GM23338 (cell line): ENCODE measurements around the gene SMARCC2. TPM values are rescaled to one million over a fixed set of nuclear protein-coding genes. Genes with fewer than 3 reads are reported as not detected.

Source experiments
- ATAC-seq: fragments of 200-7000 bp; cut with Tn5 transposase; 3 replicates; pipeline ENCODE4 v1.9.1; 2020
- DNase-seq: peaks from one replicate; pipeline ENCODE4 v3.0.0-alpha.2; 2015; ENCODE audit warnings: low spot score
- H2AFZ ChIP-seq: fragments of 200-600 bp; sonication (generic); 2 replicates; pipeline ENCODE4 v1.8.0; 2016; ENCODE audit warnings: antibody characterized with exemption, mild to moderate bottlenecking, moderate library complexity
- H3F3A ChIP-seq: fragments of 200-600 bp; sonication (generic); replicated peaks from 2 replicates; pipeline ENCODE4 v1.8.0; 2017; ENCODE audit warnings: antibody characterized with exemption, mixed run types, low read depth
- H3K27ac ChIP-seq: fragments of 200-600 bp; sonication (generic); 2 replicates; pipeline ENCODE4 v1.6.1; 2016; ENCODE audit warnings: low read depth
- H3K27me3 ChIP-seq: fragments of 200-600 bp; sonication (generic); 2 replicates; pipeline ENCODE4 v1.8.0; 2016; ENCODE audit warnings: mild to moderate bottlenecking, mixed run types, moderate library complexity; ENCODE audit not compliant: insufficient read depth
- H3K36me3 ChIP-seq: fragments of 200-600 bp; sonication (generic); 2 replicates; pipeline ENCODE4 v1.8.0; 2016; ENCODE audit warnings: mild to moderate bottlenecking; ENCODE audit not compliant: insufficient read depth
- H3K4me1 ChIP-seq: fragments of 200-600 bp; sonication (generic); 2 replicates; pipeline ENCODE4 v1.8.0; 2016; ENCODE audit warnings: mild to moderate bottlenecking, moderate library complexity; ENCODE audit not compliant: insufficient read depth
- H3K4me2 ChIP-seq: fragments of 200-600 bp; sonication (generic); 2 replicates; pipeline ENCODE4 v1.7.1; 2017; ENCODE audit warnings: mixed run types
- H3K4me3 ChIP-seq: fragments of 200-600 bp; sonication (generic); 2 replicates; pipeline ENCODE4 v1.6.1; 2016; ENCODE audit warnings: mixed run types
- H3K79me2 ChIP-seq: fragments of 200-600 bp; sonication (generic); replicated peaks from 2 replicates; pipeline ENCODE4 v1.8.0; 2017; ENCODE audit warnings: mild to moderate bottlenecking; ENCODE audit not compliant: insufficient read depth
- H3K9me2 ChIP-seq: fragments of 200-600 bp; sonication (generic); 2 replicates; pipeline ENCODE4 v1.8.0; 2017; ENCODE audit not compliant: insufficient read depth
- H4K20me1 ChIP-seq: fragments of 200-600 bp; sonication (generic); replicated peaks from 2 replicates; pipeline ENCODE4 v1.8.0; 2017; ENCODE audit warnings: mild to moderate bottlenecking; ENCODE audit not compliant: insufficient read depth
- H3K27ac Mint-ChIP-seq: 2 replicates; pipeline ENCODE4 v1.8.0; 2020; ENCODE audit warnings: inconsistent platforms, mild to moderate bottlenecking, moderate library complexity, mixed read lengths
- H3K27me3 Mint-ChIP-seq: 3 replicates; pipeline ENCODE4 v1.8.0; 2022; ENCODE audit warnings: low read depth, mild to moderate bottlenecking, moderate library complexity, mixed read lengths, inconsistent platforms; ENCODE audit not compliant: insufficient read depth, poor library complexity
- H3K36me3 Mint-ChIP-seq: 3 replicates; pipeline ENCODE4 v1.8.0; 2021; ENCODE audit warnings: low read depth, mild to moderate bottlenecking, inconsistent platforms, moderate library complexity, mixed read lengths
- H3K4me1 Mint-ChIP-seq: 3 replicates; pipeline ENCODE4 v1.8.0; 2020; ENCODE audit warnings: mild to moderate bottlenecking, inconsistent platforms, mixed read lengths
- H3K4me3 Mint-ChIP-seq: 3 replicates; pipeline ENCODE4 v1.8.0; 2021; ENCODE audit warnings: moderate library complexity, mild to moderate bottlenecking, inconsistent platforms, mixed read lengths
- H3K9me3 Mint-ChIP-seq: 3 replicates; pipeline ENCODE4 v1.8.0; 2020; ENCODE audit warnings: moderate library complexity, mild to moderate bottlenecking, inconsistent platforms, mixed read lengths
- ZNF462 ChIP-seq: fragments of 250-450 bp; sonication (Bioruptor Pico); IDR thresholded peaks from 2 replicates; pipeline ENCODE4 v1.5.0; 2020; ENCODE audit warnings: mild to moderate bottlenecking, moderate library complexity
- polyA plus RNA-seq: library from polyadenylated mRNA; unstranded; fragments of >200 nt; fragmentation: Nextera tagmentation; extraction: Ambion mirVana; gene quantifications from 2 replicates; pipeline ENCODE4 v1.2.1, GENCODE V29; 2016
- total RNA-seq: library from RNA; depleted of rRNA; stranded (reverse); fragments of >200 nt; shearing (Covaris generic); gene quantifications from 2 replicates; pipeline ENCODE4 v1.2.3, GENCODE V29; 2014; rRNA removed

Gene SMARCC2
- total and polyA plus RNA-seq, 2 experiments from 2014 or later = 40.4 to 68.3 TPM

DNA sequence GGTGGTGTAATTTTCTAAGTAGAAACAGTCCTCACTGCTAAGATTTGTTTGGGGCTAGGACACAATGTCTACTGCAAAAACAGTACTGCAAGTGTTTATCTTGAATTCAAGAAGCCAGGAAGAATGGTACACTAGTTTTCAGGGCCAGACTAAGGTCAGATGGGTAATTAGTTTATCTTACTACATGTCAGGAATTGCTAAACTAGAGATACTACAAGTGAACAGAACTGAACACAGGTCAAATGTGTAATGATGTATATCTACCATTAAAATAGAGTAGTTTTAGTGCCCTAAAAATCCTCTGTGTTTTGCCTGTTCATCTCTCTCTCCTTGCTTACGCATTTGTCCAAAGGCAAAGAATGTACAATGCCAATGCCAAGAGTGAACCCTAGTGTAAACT lies 75.2 kb downstream of the SMARCC2 start:
- peaks cover 33% of the 10 kb centered on the region for H3K36me3 ChIP-seq
- Mint-ChIP-seq H3K4me3 (no peak overlapping the region), H3K9me3 (peaks cover 6% of the 10 kb centered on the region; the same call in 2 of the 3 replicates), H3K27me3 (peaks cover 20% of the 10 kb centered on the region), H3K27ac (no peak overlapping the region), H3K36me3 (peaks cover 69% of the 10 kb centered on the region), H3K4me1 (peaks cover 10% of the 10 kb centered on the region; the same call in 2 of the 3 replicates)
- no peak overlapping the region for H3K4me2 ChIP-seq
- no peak overlapping the region for H2AFZ ChIP-seq
- H3K4me1 ChIP-seq = peaks cover 4% of the 10 kb centered on the region
- peaks cover 46% of the 10 kb centered on the region for H3F3A ChIP-seq
- no peak overlapping the region for H3K27ac ChIP-seq
- DNase-seq (no peak), ATAC-seq (no peak)
- H3K79me2 ChIP-seq = peaks cover 12% of the 10 kb centered on the region
- no peaks in the 10 kb centered on the region for H3K27me3 ChIP-seq
- H3K9me2 ChIP-seq = no peaks in the 10 kb centered on the region
- TF ChIP-seq ZNF462 (CRISPR knock-in tag) = no peak
- peaks cover 6% of the 10 kb centered on the region; the same call in 1 of the 2 replicates for H4K20me1 ChIP-seq
- H3K4me3 ChIP-seq = no peak overlapping the region

Other genes with a start within 250 kb of the SMARCC2 start
- gene PMEL, start 223.4 kb downstream of the SMARCC2 start, total RNA-seq = 81.6 and 108 TPM in 2 replicates
- gene PMEL, start 223.4 kb downstream of the SMARCC2 start, polyA plus RNA-seq = 64.5 and 68.1 TPM in 2 replicates
- gene CDK2, start 222.7 kb downstream of the SMARCC2 start, total RNA-seq = 27.7 and 31.0 TPM in 2 replicates
- 14.1 and 15.2 TPM in 2 replicates for gene CDK2, start 222.7 kb downstream of the SMARCC2 start, polyA plus RNA-seq
- gene RAB5B, start 215.4 kb downstream of the SMARCC2 start, total RNA-seq = 43.7 and 46.5 TPM in 2 replicates
- gene RAB5B, start 215.4 kb downstream of the SMARCC2 start, polyA plus RNA-seq = 18.6 and 19.7 TPM in 2 replicates
- gene SUOX, start 192.2 kb downstream of the SMARCC2 start, total RNA-seq = 21.9 and 27.5 TPM in 2 replicates
- 13.9 and 14.0 TPM in 2 replicates for gene SUOX, start 192.2 kb downstream of the SMARCC2 start, polyA plus RNA-seq
- 9.0 and 12.2 TPM in 2 replicates for gene IKZF4, start 168.4 kb downstream of the SMARCC2 start, total RNA-seq
- 4.3 and 4.6 TPM in 2 replicates for gene IKZF4, start 168.4 kb downstream of the SMARCC2 start, polyA plus RNA-seq
- gene RPS26, start 147.6 kb downstream of the SMARCC2 start, total RNA-seq = 321 and 655 TPM in 2 replicates
- gene RPS26, start 147.6 kb downstream of the SMARCC2 start, polyA plus RNA-seq = 772 and 774 TPM in 2 replicates
- 44.4 and 54.4 TPM in 2 replicates for gene ERBB3, start 109.3 kb downstream of the SMARCC2 start, total RNA-seq
- 21.0 and 23.3 TPM in 2 replicates for gene ERBB3, start 109.3 kb downstream of the SMARCC2 start, polyA plus RNA-seq
- gene PA2G4, start 84.9 kb downstream of the SMARCC2 start, total RNA-seq = 231 and 237 TPM in 2 replicates
- gene PA2G4, start 84.9 kb downstream of the SMARCC2 start, polyA plus RNA-seq = 349 and 373 TPM in 2 replicates
- 1,633 and 2,039 TPM in 2 replicates for gene RPL41, start 72.8 kb downstream of the SMARCC2 start, total RNA-seq
- 3,858 and 3,875 TPM in 2 replicates for gene RPL41, start 72.8 kb downstream of the SMARCC2 start, polyA plus RNA-seq
- gene ZC3H10, start 71.2 kb downstream of the SMARCC2 start, total RNA-seq = 4.2 and 5.4 TPM in 2 replicates
- gene ZC3H10, start 71.2 kb downstream of the SMARCC2 start, polyA plus RNA-seq = 2.2 and 2.7 TPM in 2 replicates
- 97.2 and 142 TPM in 2 replicates for gene ESYT1, start 61.2 kb downstream of the SMARCC2 start, total RNA-seq
- gene ESYT1, start 61.2 kb downstream of the SMARCC2 start, polyA plus RNA-seq = 23.3 and 26.2 TPM in 2 replicates
- gene MYL6B, start 36.9 kb downstream of the SMARCC2 start, total RNA-seq = 96.9 and 103 TPM in 2 replicates
- 164 and 170 TPM in 2 replicates for gene MYL6B, start 36.9 kb downstream of the SMARCC2 start, polyA plus RNA-seq
- gene MYL6, start 31.1 kb downstream of the SMARCC2 start, total RNA-seq = 1,092 and 1,271 TPM in 2 replicates
- gene MYL6, start 31.1 kb downstream of the SMARCC2 start, polyA plus RNA-seq = 1,545 and 1,548 TPM in 2 replicates
- gene RNF41, start 32.4 kb upstream of the SMARCC2 start, total RNA-seq = 68.2 and 77.1 TPM in 2 replicates
- gene RNF41, start 32.4 kb upstream of the SMARCC2 start, polyA plus RNA-seq = 14.8 and 15.3 TPM in 2 replicates
- 25.5 and 31.6 TPM in 2 replicates for gene NABP2, start 34.9 kb upstream of the SMARCC2 start, total RNA-seq
- gene NABP2, start 34.9 kb upstream of the SMARCC2 start, polyA plus RNA-seq = 24.9 and 27.8 TPM in 2 replicates
- gene SLC39A5, start 40.6 kb upstream of the SMARCC2 start, total RNA-seq = 0.59 and 4.5 TPM in 2 replicates
- gene SLC39A5, start 40.6 kb upstream of the SMARCC2 start, polyA plus RNA-seq = 0.29 and 0.63 TPM in 2 replicates
- gene ANKRD52, start 68.9 kb upstream of the SMARCC2 start, total RNA-seq = 25.2 and 25.6 TPM in 2 replicates
- 16.2 and 20.3 TPM in 2 replicates for gene ANKRD52, start 68.9 kb upstream of the SMARCC2 start, polyA plus RNA-seq
- 15.2 and 17.8 TPM in 2 replicates for gene COQ10A, start 77.5 kb upstream of the SMARCC2 start, total RNA-seq
- gene COQ10A, start 77.5 kb upstream of the SMARCC2 start, polyA plus RNA-seq = 12.0 and 12.8 TPM in 2 replicates
- gene CS, start 110.8 kb upstream of the SMARCC2 start, total RNA-seq = 163 and 166 TPM in 2 replicates
- 54.5 and 63.3 TPM in 2 replicates for gene CS, start 110.8 kb upstream of the SMARCC2 start, polyA plus RNA-seq
- 107 and 119 TPM in 2 replicates for gene CNPY2, start 126.5 kb upstream of the SMARCC2 start, total RNA-seq
- gene CNPY2, start 126.5 kb upstream of the SMARCC2 start, polyA plus RNA-seq = 316 and 317 TPM in 2 replicates
- gene PAN2, start 144.5 kb upstream of the SMARCC2 start, total RNA-seq = 27.2 and 35.7 TPM in 2 replicates
- 9.1 and 11.5 TPM in 2 replicates for gene PAN2, start 144.5 kb upstream of the SMARCC2 start, polyA plus RNA-seq
- gene IL23A, start 149.4 kb upstream of the SMARCC2 start, total RNA-seq = 2.5 and 3.2 TPM in 2 replicates
- gene IL23A, start 149.4 kb upstream of the SMARCC2 start, polyA plus RNA-seq = 8.0 and 9.3 TPM in 2 replicates
- gene STAT2, start 170.6 kb upstream of the SMARCC2 start, total RNA-seq = 60.6 and 67.9 TPM in 2 replicates
- 15.6 and 16.7 TPM in 2 replicates for gene STAT2, start 170.6 kb upstream of the SMARCC2 start, polyA plus RNA-seq
- not detected in 2 replicates for gene APOF, start 173.4 kb upstream of the SMARCC2 start, total RNA-seq
- not detected in 2 replicates for gene APOF, start 173.4 kb upstream of the SMARCC2 start, polyA plus RNA-seq